LNCaP clone FGC (cell line): ENCODE data around the gene DHX58.

Source experiments
- DNase-seq: peaks from one replicate; pipeline ENCODE4 v3.0.0-alpha.2; 2011; ENCODE audit warnings: low read depth
- H3K4me3 ChIP-seq: 2 replicates; pipeline ENCODE4 v1.5.1; 2011; ENCODE audit warnings: mild to moderate bottlenecking, low read depth, low read length, control low read depth
- CTCF ChIP-seq: IDR thresholded peaks from 2 replicates; pipeline ENCODE4 v1.5.1; 2012; ENCODE audit warnings: mild to moderate bottlenecking; ENCODE audit not compliant: control insufficient read depth, insufficient read depth; ENCODE audit errors: extremely low read depth

The DHX58 gene

GRCh38 chr17:42090964-42091790 lies 21.3 kb downstream of the DHX58 start:
- no peak overlapping the region for H3K4me3 ChIP-seq
- no peak for DNase-seq
- no peak for TF ChIP-seq CTCF

- no peak for TF ChIP-seq CTCF
- no peak for DNase-seq
- H3K4me3 ChIP-seq: no peak overlapping the region
These were observed 23.8 kb downstream of the DHX58 start for GRCh38 chr17:42088736-42089135.

- TF ChIP-seq CTCF: no peak
- DNase-seq: no peak
- H3K4me3 ChIP-seq: no peak overlapping the region
These were observed 24.5 kb downstream of the DHX58 start for GRCh38 chr17:42087736-42088705.

GRCh38 chr17:42087042-42087701 lies 25.3 kb downstream of the DHX58 start:
- H3K4me3 ChIP-seq: no peak overlapping the region
- no peak for DNase-seq
- no peak for TF ChIP-seq CTCF

GRCh38 chr17:42081516-42082129 lies 30.9 kb downstream of the DHX58 start:
- TF ChIP-seq CTCF: no peak
- DNase-seq: no peak
- no peak overlapping the region for H3K4me3 ChIP-seq

- no peak for DNase-seq
- TF ChIP-seq CTCF: no peak
- no peak overlapping the region for H3K4me3 ChIP-seq
These were observed 33.0 kb downstream of the DHX58 start for GRCh38 chr17:42079541-42079940.
